Neural crest cell (in vitro differentiated cells): ENCODE data around the gene C1orf232. TPM values are rescaled to one million over a fixed set of nuclear protein-coding genes. Genes with fewer than 3 reads are reported as not detected.
A peak's percentile ranks its signal among the peaks of the same experiment; 100 is the strongest.

Source experiments
- DNase-seq: peaks from one replicate; pipeline ENCODE4 v3.0.0; 2021; ENCODE audit warnings: low read depth, mixed read lengths, low spot score
- H3K27ac Mint-ChIP-seq: one replicate; pipeline ENCODE4 v1.8.0; 2021; ENCODE audit warnings: mild to moderate bottlenecking, mixed read lengths; ENCODE audit not compliant: unreplicated experiment
- H3K27me3 Mint-ChIP-seq: 2 replicates; pipeline ENCODE4 v1.8.0; 2021; ENCODE audit warnings: low read depth, mild to moderate bottlenecking, mixed read lengths
- H3K36me3 Mint-ChIP-seq: 2 replicates; pipeline ENCODE4 v1.8.0; 2021; ENCODE audit warnings: low read depth, mild to moderate bottlenecking, mixed read lengths
- H3K4me1 Mint-ChIP-seq: 2 replicates; pipeline ENCODE4 v1.8.0; 2021; ENCODE audit warnings: mixed read lengths
- H3K4me3 Mint-ChIP-seq: one replicate; pipeline ENCODE4 v1.8.0; 2021; ENCODE audit warnings: mild to moderate bottlenecking, mixed read lengths
- H3K9me3 Mint-ChIP-seq: 2 replicates; pipeline ENCODE4 v1.8.0; 2021; ENCODE audit warnings: mixed read lengths
- total RNA-seq: library from RNA; stranded (reverse); gene quantifications from 2 replicates; pipeline ENCODE4 v1.2.1, GENCODE V29; 2021
- TF ChIP-seq, protein P1 (sequence below): fragments of 200-600 bp; sonication (generic); conservative IDR thresholded peaks from 2 replicates; pipeline ENCODE4 v1.5.0; 2021; ENCODE audit warnings: antibody characterized with exemption, mild to moderate bottlenecking

C1orf232 gene
- total RNA-seq, 1 donor from 2014 or later, result not detected

DNA sequence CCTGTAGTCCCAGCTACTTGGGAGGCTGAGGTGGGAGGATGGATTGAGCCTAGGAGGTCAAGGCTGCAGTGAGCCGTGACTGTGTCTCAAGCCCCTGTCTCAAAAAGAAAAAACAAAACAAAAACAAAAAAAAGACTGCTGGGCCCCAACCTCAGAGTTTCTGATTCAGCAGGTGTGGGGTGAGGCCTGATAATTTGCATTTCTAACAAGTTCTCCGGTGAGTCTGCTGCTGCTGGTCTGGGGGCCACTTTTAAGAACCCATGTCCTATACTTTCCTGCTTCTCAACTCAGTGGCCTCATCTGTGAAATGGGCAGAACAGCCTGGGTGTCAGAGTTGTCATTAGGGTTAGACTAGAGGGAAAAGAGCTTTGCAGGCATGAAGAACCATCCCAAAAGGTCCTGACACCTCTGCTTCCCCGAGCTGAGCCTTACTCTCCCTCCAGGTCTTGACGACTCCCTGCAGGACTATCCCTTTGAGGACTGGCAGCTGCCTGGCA is 11.3 kb upstream of the C1orf232 start:
- TF ChIP-seq, protein P1, sequence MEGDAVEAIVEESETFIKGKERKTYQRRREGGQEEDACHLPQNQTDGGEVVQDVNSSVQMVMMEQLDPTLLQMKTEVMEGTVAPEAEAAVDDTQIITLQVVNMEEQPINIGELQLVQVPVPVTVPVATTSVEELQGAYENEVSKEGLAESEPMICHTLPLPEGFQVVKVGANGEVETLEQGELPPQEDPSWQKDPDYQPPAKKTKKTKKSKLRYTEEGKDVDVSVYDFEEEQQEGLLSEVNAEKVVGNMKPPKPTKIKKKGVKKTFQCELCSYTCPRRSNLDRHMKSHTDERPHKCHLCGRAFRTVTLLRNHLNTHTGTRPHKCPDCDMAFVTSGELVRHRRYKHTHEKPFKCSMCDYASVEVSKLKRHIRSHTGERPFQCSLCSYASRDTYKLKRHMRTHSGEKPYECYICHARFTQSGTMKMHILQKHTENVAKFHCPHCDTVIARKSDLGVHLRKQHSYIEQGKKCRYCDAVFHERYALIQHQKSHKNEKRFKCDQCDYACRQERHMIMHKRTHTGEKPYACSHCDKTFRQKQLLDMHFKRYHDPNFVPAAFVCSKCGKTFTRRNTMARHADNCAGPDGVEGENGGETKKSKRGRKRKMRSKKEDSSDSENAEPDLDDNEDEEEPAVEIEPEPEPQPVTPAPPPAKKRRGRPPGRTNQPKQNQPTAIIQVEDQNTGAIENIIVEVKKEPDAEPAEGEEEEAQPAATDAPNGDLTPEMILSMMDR, result no peak
- DNase-seq, result no peak
- Mint-ChIP-seq H3K4me3 (no peak overlapping the region), H3K27ac (no peak overlapping the region), H3K27me3 (no peaks in the 10 kb centered on the region), H3K4me1 (peaks cover 4% of the 10 kb centered on the region), H3K9me3 (no peaks in the 10 kb centered on the region), H3K36me3 (no peaks in the 10 kb centered on the region)

DNA sequence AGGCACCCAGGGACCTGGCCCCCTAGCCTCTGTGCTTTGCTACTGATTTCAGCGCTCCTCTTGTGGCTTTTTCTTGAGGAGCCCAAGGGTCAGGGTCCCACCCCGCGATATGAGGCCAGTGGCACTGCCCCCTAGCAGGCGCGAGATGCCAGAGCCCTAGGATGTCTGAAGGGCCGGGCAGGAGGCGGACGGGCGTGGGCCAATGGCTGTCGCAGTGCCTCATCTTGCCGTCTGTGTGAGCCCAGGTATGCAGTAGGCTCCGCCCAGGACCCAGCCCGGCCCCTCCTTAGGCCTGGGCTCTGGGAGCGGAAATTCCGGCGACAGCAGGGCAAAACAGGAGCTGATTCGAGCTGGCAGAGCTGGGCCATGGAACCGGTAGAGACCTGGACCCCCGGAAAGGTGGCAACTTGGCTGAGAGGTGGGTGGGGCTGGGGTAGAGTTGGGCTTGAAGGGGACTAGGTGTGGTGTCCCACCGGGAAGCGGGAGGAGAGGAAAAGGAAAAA is 8.5 kb upstream of the C1orf232 start, which contains the start of gene CNKSR1:
CNKSR1 (plus strand) TSS at position 310 of the 503 bp plus-strand sequence; CDS start at position 367, 57 bp downstream.
- Mint-ChIP-seq H3K27me3 (no peaks in the 10 kb centered on the region), H3K36me3 (no peaks in the 10 kb centered on the region), H3K9me3 (no peaks in the 10 kb centered on the region), H3K4me3 (no peak within 1 kb of the TSS), H3K27ac (peak within 1 kb of the TSS; percentile 89), H3K4me1 (peaks cover 4% of the 10 kb centered on the region)
- no peak for DNase-seq
- TF ChIP-seq, protein P1, result no peak

DNA sequence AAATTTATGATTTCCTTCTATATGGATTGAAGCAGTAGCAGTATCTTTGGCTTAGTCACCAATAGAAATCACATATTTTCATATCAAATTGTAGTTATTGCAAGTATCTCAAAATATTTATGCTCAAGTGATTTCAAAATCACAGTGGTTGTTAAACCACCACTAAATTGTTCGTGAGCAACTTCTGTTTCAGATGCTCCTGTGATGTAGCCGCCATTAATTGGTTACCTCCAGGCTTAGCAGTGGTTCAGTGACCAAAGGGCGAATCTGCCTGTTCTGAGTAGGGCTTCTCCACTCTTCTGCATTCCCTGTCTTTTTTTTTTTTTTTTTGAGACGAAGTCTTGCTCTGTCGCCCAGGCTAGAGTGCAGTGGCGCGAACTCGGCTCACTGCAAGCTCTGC is 6.6 kb upstream of the C1orf232 start:
- Mint-ChIP-seq H3K27ac (no peak overlapping the region), H3K27me3 (no peaks in the 10 kb centered on the region), H3K4me3 (no peak overlapping the region), H3K9me3 (no peaks in the 10 kb centered on the region), H3K36me3 (no peaks in the 10 kb centered on the region), H3K4me1 (peaks cover 9% of the 10 kb centered on the region)
- DNase-seq, result no peak
- TF ChIP-seq, protein P1, result no peak

DNA sequence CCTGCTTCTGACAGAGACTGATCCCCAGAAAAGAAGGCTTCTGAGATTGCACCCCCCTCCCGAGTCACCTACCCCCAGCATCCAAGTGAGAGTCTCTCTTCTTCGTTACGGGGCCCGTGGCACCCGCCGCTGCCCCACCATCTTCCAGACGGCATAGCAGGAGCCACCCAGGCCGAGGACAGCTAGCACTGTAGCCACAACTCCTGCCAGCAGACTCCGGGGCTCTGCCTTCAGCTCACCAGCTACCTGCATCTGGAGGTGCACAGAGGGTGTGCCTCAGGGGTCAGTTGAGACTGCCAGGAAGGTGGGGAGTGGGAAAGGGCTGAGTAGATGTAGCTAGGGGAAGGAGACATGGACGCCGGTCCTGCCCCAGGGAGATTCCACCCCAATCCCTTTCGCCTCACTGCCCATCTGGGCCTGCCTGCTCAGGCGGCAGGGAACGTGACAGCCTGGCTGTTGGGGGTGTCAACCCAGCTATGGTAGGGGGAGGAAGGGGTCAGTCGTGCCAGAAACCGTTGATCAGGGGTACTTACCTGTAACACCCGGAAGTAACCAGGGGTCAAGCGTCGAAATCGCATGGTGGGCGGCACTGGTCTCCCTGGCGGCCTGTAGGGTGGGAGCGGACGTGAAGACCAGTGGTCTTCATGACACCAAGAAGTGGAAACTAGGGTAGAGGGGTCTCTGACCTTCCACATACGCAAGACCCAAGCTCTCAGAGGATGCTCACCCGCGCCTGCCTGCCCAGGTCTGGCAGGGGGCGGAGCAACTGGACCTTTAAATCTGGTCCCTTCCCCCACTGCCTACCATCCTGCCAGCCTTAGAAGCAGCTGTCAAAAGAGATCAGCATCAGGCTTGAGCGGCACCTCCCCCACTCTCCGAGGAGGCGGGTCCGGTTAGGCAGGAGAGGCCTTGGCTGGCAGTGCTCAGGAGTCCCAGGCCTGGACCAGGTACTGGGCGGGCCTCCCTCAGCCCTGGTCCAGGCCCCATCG is 2.6 kb upstream of the C1orf232 start, which contains the start of gene ZNF593OS:
ZNF593OS (minus strand) TSS at position 749 of the 989 bp plus-strand sequence; CDS start at position 578, 171 bp downstream.
- no peak for DNase-seq
- H3K27ac Mint-ChIP-seq, result peak within 1 kb of the TSS; percentile 71
- peak within 1 kb of the TSS; percentile 90 for H3K4me3 Mint-ChIP-seq
- H3K27me3 Mint-ChIP-seq, result no peaks in the 10 kb centered on the region
- no peaks in the 10 kb centered on the region for H3K9me3 Mint-ChIP-seq
- H3K36me3 Mint-ChIP-seq, result no peaks in the 10 kb centered on the region
- H3K4me1 Mint-ChIP-seq, result peaks cover 24% of the 10 kb centered on the region
- TF ChIP-seq, protein P1, result no peak

DNA sequence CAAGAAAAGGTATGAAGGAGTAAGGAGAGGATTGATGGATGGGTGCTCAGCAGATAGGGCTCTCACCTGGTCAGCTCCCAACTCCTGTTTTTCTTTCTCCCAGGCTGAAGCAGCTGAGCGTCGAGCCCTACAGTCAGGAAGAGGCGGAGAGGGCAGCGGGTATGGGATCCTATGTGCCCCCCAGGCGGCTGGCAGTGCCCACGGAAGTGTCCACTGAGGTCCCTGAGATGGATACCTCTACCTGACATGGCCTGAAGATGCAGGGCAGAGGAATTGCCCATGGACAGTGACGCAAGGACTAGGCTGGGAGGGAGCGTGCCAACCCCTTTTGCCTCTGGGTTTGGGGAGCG is 1.7 kb upstream of the C1orf232 start:
- no peak for DNase-seq
- Mint-ChIP-seq H3K4me3 (peak overlapping the region; percentile 90), H3K9me3 (no peaks in the 10 kb centered on the region), H3K27me3 (no peaks in the 10 kb centered on the region), H3K27ac (peak overlapping the region; percentile 84), H3K4me1 (peaks cover 27% of the 10 kb centered on the region), H3K36me3 (no peaks in the 10 kb centered on the region)
- TF ChIP-seq, protein P1, result no peak
